Natural killer cell (primary cell): Measurements from ENCODE around the gene MYD88. TPM values are rescaled to one million over a fixed set of nuclear protein-coding genes. Genes with fewer than 3 reads are reported as not detected.
A peak's percentile ranks its signal among the peaks of the same experiment; 100 is the strongest.

Source experiments
- ATAC-seq, 3 donors: fragments of 150-1000 bp in 2 of 3; fragments of 200-7000 bp in 1 of 3; cut with Tn5 transposase; 1 replicate in 1 of 3; 2 replicates in 2 of 3; pipeline ENCODE4 v1.10.0; 2021; ENCODE audit warnings: mild to moderate bottlenecking in 2 of 3, moderate library complexity in 2 of 3
- DNase-seq, 2 donors: peaks; one replicate each; pipeline versions ENCODE4 v3.0.0 to v3.0.0-alpha.2; 2013 to 2021; ENCODE audit warnings: mixed read lengths in 1 of 2
- H3K27ac ChIP-seq: one replicate; pipeline ENCODE4 v1.5.1; 2013; ENCODE audit warnings: mild to moderate bottlenecking, low read length
- H3K27me3 ChIP-seq: one replicate; pipeline ENCODE4 v1.6.1; 2013; ENCODE audit warnings: low read length; ENCODE audit not compliant: control insufficient read depth, insufficient read depth
- H3K36me3 ChIP-seq: one replicate; pipeline ENCODE4 v1.6.1; 2013; ENCODE audit warnings: low read length; ENCODE audit not compliant: control insufficient read depth, insufficient read depth
- H3K4me1 ChIP-seq: one replicate; pipeline ENCODE4 v1.6.1; 2013; ENCODE audit warnings: low read length; ENCODE audit not compliant: control insufficient read depth, insufficient read depth
- H3K4me3 ChIP-seq: one replicate; pipeline ENCODE4 v1.5.1; 2013; ENCODE audit warnings: low read length
- H3K9me3 ChIP-seq: one replicate; pipeline ENCODE4 v1.6.1; 2013; ENCODE audit warnings: low read length; ENCODE audit not compliant: control insufficient read depth, insufficient read depth
- H3K27ac Mint-ChIP-seq, 2 donors: one replicate each; pipeline ENCODE4 v1.8.0; 2022; ENCODE audit warnings: mild to moderate bottlenecking in 2 of 2, mixed read lengths in 2 of 2, moderate library complexity in 1 of 2
- H3K27me3 Mint-ChIP-seq, 2 donors: one replicate each; pipeline ENCODE4 v1.8.0; 2022; ENCODE audit warnings: low read depth in 2 of 2, mixed read lengths in 2 of 2
- H3K36me3 Mint-ChIP-seq: one replicate; pipeline ENCODE4 v1.8.0; 2022; ENCODE audit warnings: mixed read lengths
- H3K4me1 Mint-ChIP-seq, 2 donors: one replicate each; pipeline ENCODE4 v1.8.0; 2022; ENCODE audit warnings: mixed read lengths in 2 of 2
- H3K4me3 Mint-ChIP-seq: one replicate; pipeline ENCODE4 v1.8.0; 2022; ENCODE audit warnings: mild to moderate bottlenecking, moderate library complexity, mixed read lengths
- H3K9me3 Mint-ChIP-seq, 2 donors: one replicate each; pipeline ENCODE4 v1.8.0; 2022; ENCODE audit warnings: mixed read lengths in 2 of 2
- CTCF ChIP-seq: fragments of 200-600 bp; IDR thresholded peaks from one replicate; pipeline ENCODE4 v1.8.0; 2022; ENCODE audit warnings: antibody characterized with exemption
- WGBS: methylation state at CpG from one replicate; pipeline ENCODE4 v1.1.7; 2013; ENCODE audit warnings: missing lambda C conversion rate; ENCODE audit not compliant: insufficient coverage; 5-methylcytosine and 5-hydroxymethylcytosine counted together
- intact Hi-C: fragments of 100-400 bp; cut with micrococcal nuclease; formaldehyde crosslinking; loops from one replicate; pipeline ENCODE4 v1.14.2; 2022
- total RNA-seq, 4 donors: library from RNA; stranded (reverse); fragments of 120-200 nt in 1 of 4; gene quantifications; one replicate each; pipeline versions ENCODE4 v1.2.3 to v1.2.4, GENCODE V29; 2013 to 2022

MYD88 gene
- total RNA-seq, 3 donors from 2014 or later (not counting 1 experiment from before 2014, with no cell fraction given) = 60.5 to 71.0 (median 67.7) TPM

- H3K27me3 ChIP-seq = no peaks in the 10 kb centered on the region
- WGBS = 56% methylated on average over 1 of the region's 1 CpG
- no peak overlapping the region for H3K27ac ChIP-seq
- Mint-ChIP-seq H3K27me3 (peaks cover 3 to 7% of the 10 kb centered on the region in 2 donors), H3K9me3 (peaks cover 2 to 4% of the 10 kb centered on the region in 2 donors), H3K27ac (no peak overlapping the region), H3K4me1 (no peaks in the 10 kb centered on the region), H3K36me3 (peaks cover 10% of the 10 kb centered on the region), H3K4me3 (no peak overlapping the region)
- no peaks in the 10 kb centered on the region for H3K9me3 ChIP-seq
- ATAC-seq (peak in 1 of 3 donors; percentile 39), DNase-seq (no peak)
- TF ChIP-seq CTCF = no peak
- intact Hi-C loops = no loop called here
- no peak overlapping the region for H3K4me3 ChIP-seq
- no peaks in the 10 kb centered on the region for H3K36me3 ChIP-seq
- no peaks in the 10 kb centered on the region for H3K4me1 ChIP-seq
Observed at GRCh38 chr3:38102444-38102814, 36.0 kb upstream of the MYD88 start.

- no peaks in the 10 kb centered on the region for H3K36me3 ChIP-seq
- no peaks in the 10 kb centered on the region for H3K27me3 ChIP-seq
- intact Hi-C loops = no loop called here
- DNase-seq (no peak), ATAC-seq (no peak)
- no peak overlapping the region for H3K4me3 ChIP-seq
- Mint-ChIP-seq H3K4me3 (no peak overlapping the region), H3K27me3 (peaks cover 3 to 7% of the 10 kb centered on the region in 2 donors), H3K27ac (no peak overlapping the region), H3K9me3 (peaks cover 2 to 4% of the 10 kb centered on the region in 2 donors), H3K36me3 (peaks cover 10% of the 10 kb centered on the region), H3K4me1 (no peaks in the 10 kb centered on the region)
- TF ChIP-seq CTCF = no peak
- no peak overlapping the region for H3K27ac ChIP-seq
- peaks cover 9% of the 10 kb centered on the region for H3K4me1 ChIP-seq
- no CpG with 5 or more reads among the region's 1 CpG for WGBS
- H3K9me3 ChIP-seq = no peaks in the 10 kb centered on the region
Observed at GRCh38 chr3:38105525-38105924, 32.9 kb upstream of the MYD88 start.

GRCh38 chr3:38107911-38108648 lies 30.4 kb upstream of the MYD88 start:
- Mint-ChIP-seq H3K9me3 (peaks cover 2 to 4% of the 10 kb centered on the region in 2 donors), H3K27ac (no peak overlapping the region), H3K4me3 (no peak overlapping the region), H3K36me3 (peaks cover 10% of the 10 kb centered on the region), H3K4me1 (no peaks in the 10 kb centered on the region), H3K27me3 (peaks cover 3 to 7% of the 10 kb centered on the region in 2 donors)
- H3K9me3 ChIP-seq = no peaks in the 10 kb centered on the region
- 93% methylated on average over 6 of the region's 7 CpGs for WGBS
- H3K27ac ChIP-seq = no peak overlapping the region
- no peak overlapping the region for H3K4me3 ChIP-seq
- TF ChIP-seq CTCF = no peak
- ATAC-seq = no peak
- peak in 1 of 2 donors; percentile 4 for DNase-seq
- no peaks in the 10 kb centered on the region for H3K36me3 ChIP-seq
- intact Hi-C loops = no loop called here
- H3K27me3 ChIP-seq = no peaks in the 10 kb centered on the region
- H3K4me1 ChIP-seq = peaks cover 9% of the 10 kb centered on the region
